ENCODE data around the gene KXD1. TPM values are rescaled to one million over a fixed set of nuclear protein-coding genes. Genes with fewer than 3 reads are reported as not detected.
"Not testable (repeated sequence)": the region's sequence is repeated elsewhere in the genome, so short reads cannot be mapped to it uniquely, and the experiment has no call there.

Gene KXD1
- polyA plus RNA-seq (ENCODE audit: insufficient read depth in 1 of 5, insufficient read length in 5 of 5, low replicate concordance in 1 of 5) = 10 to 100 TPM; 65.2 to 89.5 (median 73.3) TPM
- long read RNA-seq, donor 1, transcript KXD1-205 (4 exons, 686 nt) = minor isoform, 7 of 43 reads
- long read RNA-seq, donor 1, transcript KXD1-201 (5 exons, 1,426 nt) = major isoform, 29 of 43 reads
- long read RNA-seq, donor 1, partial matches to known transcripts = 0 of 43 reads
- long read RNA-seq, donor 1, other reads (novel, unspliced or antisense) = 0 of 43 reads
- long read RNA-seq, donor 2, transcript KXD1-201 (5 exons, 1,426 nt) = major isoform, 12 of 32 reads
- long read RNA-seq, donor 2, transcript KXD1-205 (4 exons, 686 nt) = minor isoform, 6 of 32 reads
- long read RNA-seq, donor 2, partial matches to known transcripts = 13 of 32 reads
- long read RNA-seq, donor 2, other reads (novel, unspliced or antisense) = 0 of 32 reads
- long read RNA-seq, donor 3, transcript KXD1-201 (5 exons, 1,426 nt) = major isoform, 20 of 428 reads
- long read RNA-seq, donor 3, partial matches to known transcripts = 295 of 428 reads
- long read RNA-seq, donor 3, other reads (novel, unspliced or antisense) = 111 of 428 reads
- long read RNA-seq, donor 4, transcript KXD1-201 (5 exons, 1,426 nt) = major isoform, 11 of 175 reads
- long read RNA-seq, donor 4, partial matches to known transcripts = 53 of 175 reads
- long read RNA-seq, donor 4, other reads (novel, unspliced or antisense) = 106 of 175 reads
- long read RNA-seq, donor 5, transcript KXD1-201 (5 exons, 1,426 nt) = major isoform, 41 of 299 reads
- long read RNA-seq, donor 5, partial matches to known transcripts = 176 of 299 reads
- long read RNA-seq, donor 5, other reads (novel, unspliced or antisense) = 77 of 299 reads
- long read RNA-seq, donor 6, transcript KXD1-201 (5 exons, 1,426 nt) = major isoform, 31 of 59 reads
- long read RNA-seq, donor 6, partial matches to known transcripts = 22 of 59 reads
- long read RNA-seq, donor 6, other reads (novel, unspliced or antisense) = 0 of 59 reads
- long read RNA-seq, donor 7, transcript KXD1-201 (5 exons, 1,426 nt) = major isoform, 17 of 437 reads
- long read RNA-seq, donor 7, partial matches to known transcripts = 224 of 437 reads
- long read RNA-seq, donor 7, other reads (novel, unspliced or antisense) = 191 of 437 reads
- long read RNA-seq, donor 8, transcript KXD1-201 (5 exons, 1,426 nt) = major isoform, 12 of 14 reads
- long read RNA-seq, donor 8, partial matches to known transcripts = 0 of 14 reads
- long read RNA-seq, donor 8, other reads (novel, unspliced or antisense) = 0 of 14 reads

DNA sequence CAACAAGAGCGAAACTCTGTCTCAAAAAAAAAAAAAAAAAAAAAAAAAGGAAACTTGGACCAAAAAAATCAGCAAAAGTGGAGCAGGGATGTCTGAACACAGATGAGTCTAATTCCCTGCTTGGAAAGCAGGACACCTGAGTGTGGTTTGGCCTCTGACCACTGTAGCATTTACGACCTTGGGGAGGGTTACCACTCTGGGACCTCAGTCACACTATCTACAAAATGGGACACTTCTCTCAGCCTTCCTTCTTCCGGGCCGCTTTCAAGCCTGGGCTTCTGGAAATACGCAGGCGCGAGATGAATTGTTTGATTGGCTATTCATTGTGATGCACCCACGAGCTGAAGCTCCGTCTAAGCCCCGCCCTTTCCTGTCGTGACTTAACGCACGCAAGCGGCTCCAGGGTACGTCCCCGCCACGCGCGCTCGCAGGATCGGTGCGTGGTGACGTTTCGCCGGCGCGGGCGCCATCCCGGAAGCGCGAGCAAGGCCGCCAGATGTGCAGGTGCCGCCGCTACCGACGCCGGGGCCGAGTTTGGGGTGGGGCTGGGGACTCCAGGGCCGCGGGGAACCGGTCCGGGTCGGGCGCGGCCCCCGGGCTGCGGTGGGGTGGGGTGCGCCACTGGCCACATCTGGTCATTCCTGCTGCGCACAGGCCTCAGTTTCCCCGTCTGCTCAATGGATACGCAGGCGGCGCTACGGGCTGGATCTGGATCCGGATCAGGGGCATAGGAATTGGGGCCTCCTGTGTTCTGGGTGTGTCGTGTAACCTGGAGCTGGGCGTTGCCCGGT lies at the start of gene KXD1:
Gene KXD1 (plus strand): TSS at position 460 of the 791 bp plus-strand sequence. CDS start 4,187 bp downstream, outside the sequence.
- DNase-seq = peak; percentile 94 to 95

DNA sequence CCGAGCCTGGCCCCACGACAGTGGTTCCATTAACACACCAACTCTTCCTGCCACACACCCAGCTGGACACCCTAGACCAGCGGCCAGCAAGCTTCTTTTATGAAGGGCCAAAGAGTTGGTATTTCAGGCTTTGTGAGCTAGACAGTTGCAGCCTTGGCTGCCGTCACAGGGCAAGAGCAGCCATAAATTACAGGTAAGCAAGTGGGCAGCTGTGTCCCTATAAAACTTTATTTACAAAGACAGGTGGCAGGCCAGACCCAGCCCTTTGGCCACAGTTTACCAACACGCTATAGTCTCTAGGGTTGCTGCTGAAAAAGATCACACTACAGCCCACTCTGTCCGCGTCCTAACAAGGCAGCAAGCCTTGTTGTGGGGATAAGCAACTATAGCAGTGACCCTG lies 49.1 kb upstream of the KXD1 start:
- DNase-seq = no peak

- DNase-seq = no peak
Measured at GRCh38 chr19:18510216-18510615, 47.5 kb upstream of the KXD1 start.

DNA sequence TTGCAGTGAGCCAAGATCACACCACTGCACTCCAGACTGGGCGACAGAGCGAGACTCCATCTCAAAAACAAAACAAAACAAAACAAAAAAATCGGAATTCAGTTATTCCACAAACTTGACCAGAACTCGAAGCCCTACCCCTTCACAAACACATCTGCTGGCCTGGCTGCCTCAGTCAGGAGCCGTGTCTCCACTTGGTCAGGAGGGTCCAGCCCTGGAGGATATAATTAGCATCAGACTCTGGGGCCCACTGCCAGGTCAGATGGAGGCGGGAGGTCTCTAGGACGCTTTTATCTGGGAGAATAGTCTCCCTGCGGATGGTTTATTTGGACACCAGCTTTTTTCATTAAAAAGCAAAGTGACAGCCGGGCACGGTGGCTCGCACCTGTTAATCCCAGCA lies 43.8 kb upstream of the KXD1 start:
- no peak for DNase-seq

GRCh38 chr19:18514800-18515682 lies 42.6 kb upstream of the KXD1 start:
- peak; percentile 60 to 71 for DNase-seq

DNA sequence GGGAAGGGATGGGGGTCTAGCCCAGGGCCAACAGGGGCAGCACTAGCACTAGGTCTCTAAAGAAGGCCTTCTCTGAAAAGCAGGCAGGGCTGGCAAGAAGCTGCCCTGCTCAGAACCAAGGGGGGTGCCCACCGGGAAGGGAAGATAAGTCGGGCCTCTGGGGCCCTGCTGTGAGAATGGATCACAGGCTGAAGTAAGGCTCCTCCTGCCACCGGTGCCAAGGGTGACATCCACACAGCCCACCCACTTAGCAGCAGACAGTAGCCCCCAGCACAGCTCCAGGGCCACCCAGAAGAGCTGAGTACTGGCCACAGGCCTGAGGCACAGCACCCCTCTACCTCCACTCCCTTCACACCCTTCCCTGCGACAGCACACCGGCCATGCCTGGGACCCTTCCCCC lies 41.7 kb upstream of the KXD1 start:
- no peak for DNase-seq

- DNase-seq = no peak
Measured at GRCh38 chr19:18517606-18518005, 40.1 kb upstream of the KXD1 start.

DNA sequence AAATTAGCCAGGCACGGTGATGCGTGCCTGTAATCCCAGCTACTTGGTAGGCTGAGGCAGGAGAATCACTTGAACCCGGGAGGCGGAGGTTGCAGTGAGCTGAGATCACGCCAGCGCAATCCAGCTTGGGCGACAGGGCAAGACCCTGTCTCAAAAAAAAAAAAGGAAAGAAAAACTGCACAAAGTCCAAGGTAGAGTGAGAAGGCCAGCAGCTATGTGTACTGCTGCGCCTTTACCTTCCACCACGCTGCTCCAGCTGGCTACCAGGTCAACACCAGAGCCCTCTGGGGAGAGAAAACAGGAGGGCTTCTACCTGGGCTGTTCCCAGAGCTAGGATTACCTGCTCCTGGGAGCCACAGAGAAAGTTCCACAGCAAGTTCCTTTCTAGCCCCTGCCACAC lies 39.0 kb upstream of the KXD1 start:
- no peak for DNase-seq

DNA sequence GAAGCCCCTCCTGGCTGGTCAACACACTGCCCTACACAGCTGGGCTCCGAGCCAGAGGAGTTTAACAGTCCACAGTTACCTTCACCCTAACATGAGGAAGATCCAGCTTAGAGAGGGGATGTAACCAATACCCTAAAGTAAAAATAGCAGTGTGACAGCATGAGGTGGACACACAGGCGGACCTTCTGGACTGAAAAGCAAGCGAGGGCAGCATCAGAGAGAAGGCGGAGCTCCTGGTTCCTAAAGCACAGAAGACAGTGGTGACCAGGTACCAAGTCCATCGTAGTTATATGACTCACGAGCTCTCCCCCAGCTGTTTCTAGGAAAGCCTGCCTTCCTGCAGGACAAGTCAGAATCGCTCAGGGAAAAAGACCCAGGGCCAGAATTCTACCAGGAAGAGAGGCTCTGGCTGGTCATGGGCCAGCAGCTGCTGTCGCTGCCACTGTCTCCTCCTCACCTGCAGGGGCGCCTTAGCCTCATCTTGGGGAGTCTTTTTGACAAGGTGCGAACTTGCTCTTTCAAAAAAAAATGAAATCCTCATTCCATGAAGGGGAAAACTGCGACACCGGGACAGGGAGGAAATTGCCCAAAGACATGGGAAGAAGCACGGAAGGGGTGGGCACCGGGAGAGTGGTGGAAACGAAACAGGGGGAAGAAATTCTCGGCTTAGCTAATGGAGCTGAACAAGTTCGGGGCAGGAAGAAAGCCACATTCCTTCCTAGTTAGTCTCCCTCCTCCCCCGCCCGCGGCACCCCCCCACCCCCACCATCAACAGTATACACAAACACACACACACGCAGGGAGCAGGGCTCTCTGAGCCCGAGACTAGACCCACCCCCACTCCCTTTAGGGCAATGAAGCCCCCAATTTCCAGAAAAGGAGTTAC lies 37.5 kb upstream of the KXD1 start:
- DNase-seq = peak; percentile 52 to 63

DNA sequence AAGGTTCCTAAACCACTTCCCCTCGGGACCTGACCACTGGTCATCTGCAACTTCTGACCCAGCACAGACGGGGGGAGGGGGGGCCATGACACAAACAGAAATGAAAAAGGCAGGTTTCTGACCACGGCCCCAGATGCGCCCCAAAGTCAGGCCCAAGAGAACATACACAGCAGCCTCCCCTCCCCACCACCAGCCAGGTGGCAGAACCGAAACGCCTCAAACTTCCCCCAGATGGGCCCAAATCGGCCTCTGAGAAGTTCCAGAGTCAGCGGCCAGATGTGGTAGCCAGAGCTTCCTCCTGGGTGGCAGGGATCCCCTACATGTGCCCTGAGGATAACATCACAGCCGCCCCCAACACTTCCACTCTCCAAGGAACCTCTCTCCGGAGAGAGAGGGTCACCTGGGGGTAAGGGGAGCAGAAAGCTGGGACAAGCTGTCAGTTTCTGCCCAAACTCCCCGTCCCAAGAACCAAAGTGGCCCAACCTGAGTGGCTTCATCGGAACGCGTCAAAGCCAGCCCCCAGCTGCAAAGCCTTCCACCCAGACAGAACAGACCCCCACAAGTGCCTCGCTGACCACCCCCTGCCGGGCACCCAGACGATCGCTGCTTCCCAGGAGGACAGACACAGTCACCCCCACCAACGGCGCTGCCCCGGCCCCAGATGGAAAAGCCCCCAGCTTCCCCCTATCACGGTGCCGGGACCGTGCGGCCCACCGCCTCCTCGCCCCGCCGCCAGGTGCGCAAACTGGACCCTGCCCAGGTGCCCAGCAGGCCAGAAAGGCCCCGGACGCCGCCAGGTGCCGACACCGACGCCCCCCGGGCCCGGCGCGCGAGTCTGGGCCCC lies 36.6 kb upstream of the KXD1 start:
- DNase-seq = peak in 1 of 2 donors; percentile 28

DNA sequence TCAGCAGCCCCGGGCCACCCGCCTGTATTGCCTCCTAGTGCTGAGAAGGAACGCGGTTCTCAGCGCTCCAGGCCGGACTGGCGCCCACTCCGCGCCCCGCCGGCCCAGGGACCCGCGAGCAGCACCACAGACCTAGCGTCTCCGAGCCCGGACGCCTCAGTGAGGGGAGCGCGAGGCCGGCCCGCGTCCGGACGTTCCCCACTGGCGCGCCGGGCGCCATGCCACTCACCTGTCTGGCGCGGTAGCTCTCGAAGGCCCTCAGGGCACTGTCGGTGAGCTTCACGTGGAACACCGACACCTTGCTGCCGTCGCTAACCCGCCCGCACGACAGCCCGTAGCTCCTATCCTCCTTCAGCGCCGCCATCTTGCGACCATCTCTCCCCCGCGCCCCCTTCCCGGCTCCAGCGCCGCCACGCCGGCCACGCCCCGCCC lies 36.0 kb upstream of the KXD1 start, which contains the start of gene ELL:
Gene ELL (minus strand): TSS at position 379 of the 432 bp plus-strand sequence. CDS start 15 bp downstream, at position 364.
- no peak for DNase-seq

- peak; percentile 100 for DNase-seq
Measured at GRCh38 chr19:18522124-18522861, 35.4 kb upstream of the KXD1 start.

DNA sequence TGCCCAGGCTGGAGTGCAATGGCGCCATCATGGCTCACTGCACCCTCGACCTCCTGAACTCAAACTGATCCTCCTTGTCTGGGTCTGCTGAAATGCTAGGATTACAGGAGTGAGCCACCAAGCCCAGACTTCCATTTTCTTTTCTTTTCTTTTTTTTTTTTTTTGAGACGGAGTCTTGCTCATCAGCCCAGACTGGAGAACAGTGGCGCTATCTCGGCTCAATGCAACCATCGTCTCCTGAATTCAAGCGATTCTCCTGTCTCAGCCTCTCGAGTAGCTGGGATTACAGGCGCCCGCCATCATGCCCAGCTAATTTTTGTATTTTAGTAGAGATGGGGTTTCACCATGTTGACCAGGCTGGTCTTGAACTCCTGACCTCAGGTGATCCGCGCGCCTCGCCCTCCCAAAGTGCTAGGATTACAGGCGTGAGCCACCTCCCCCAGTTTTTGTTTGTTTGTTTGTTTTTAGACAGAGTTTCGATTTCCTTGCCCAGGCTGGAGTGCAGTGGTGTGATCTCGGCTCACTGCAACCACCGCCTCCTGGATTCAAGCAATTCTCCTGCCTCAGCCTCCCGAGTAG lies 34.7 kb upstream of the KXD1 start:
- DNase-seq = not testable (repeated sequence)

DNA sequence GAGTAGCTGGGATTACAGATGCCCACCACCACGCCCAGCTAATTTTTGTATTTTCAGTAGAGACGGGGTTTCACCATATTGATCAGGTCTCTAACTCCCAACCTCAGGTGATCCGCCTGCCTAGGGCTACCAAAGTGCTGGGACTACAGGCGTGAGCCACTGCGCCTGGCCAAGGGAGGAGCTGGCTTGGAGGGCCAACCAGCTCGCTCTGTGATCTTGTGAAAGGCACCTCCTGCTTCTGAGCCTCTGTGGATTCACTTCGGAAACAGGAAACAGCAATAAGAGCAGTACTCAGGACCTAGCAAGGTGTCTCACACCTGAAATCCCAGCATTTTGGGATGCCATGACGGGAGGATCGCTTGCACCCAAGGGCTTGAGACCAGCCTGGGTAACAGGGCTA lies 33.8 kb upstream of the KXD1 start:
- DNase-seq = no peak

DNA sequence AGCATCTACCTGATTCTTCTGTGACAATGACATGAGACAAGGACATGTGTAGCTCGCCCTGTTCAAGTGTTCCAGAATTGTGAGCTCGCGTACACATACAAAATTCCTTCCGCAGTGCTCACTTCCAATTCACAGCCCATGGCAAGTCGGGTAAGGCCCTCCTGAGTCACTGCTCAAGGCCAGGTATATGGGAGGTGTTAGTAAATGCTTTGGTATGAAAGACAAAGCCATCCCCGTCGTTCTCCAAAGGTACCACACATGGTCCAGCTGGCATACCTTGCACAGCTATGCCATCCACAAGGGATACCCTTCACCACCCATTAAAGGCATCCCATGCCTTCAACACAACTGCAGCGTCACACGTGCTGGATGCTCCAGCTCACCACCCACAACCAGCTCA lies 31.4 kb upstream of the KXD1 start:
- no peak for DNase-seq

- DNase-seq = no peak
Measured at GRCh38 chr19:18529782-18530181, 27.9 kb upstream of the KXD1 start.

DNA sequence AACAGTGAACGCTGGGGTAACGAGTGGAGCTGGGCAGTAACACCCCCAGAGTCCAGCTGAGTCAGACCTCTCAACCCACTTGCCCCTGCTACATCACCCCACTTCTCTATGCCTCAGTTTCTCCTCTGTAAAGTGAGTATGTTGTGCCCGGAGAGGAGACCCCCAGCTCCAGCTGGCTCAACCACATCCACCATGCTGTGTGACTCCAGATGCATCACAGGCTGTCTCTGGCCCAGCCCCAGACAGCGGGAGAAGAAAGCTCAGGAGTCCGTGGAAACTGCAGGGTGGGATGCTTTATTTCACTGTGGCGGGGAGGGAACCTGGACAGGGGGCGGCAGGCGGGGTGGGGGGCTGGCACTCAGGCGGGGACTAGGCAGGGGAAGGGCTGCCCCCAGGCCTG lies 26.2 kb upstream of the KXD1 start:
- no peak for DNase-seq
